Measurements from ENCODE around the gene MUC2. TPM values are rescaled to one million over a fixed set of nuclear protein-coding genes. Genes with fewer than 3 reads are reported as not detected.

MUC2 gene
- total and polyA plus RNA-seq, 2 of the 13 experiments (the other 11 are each of a cell fraction or from before 2014, with no cell fraction given) = not detected

- no peak for TF ChIP-seq REST (IDR thresholded peaks at IDR 0.05; ENCODE audit: borderline replicate concordance in 1 of 2, low read depth in 1 of 2, low read length in 2 of 2)
- TF ChIP-seq PLSCR1 (CRISPR knock-in tag; IDR thresholded peaks at IDR 0.05; ENCODE audit: borderline replicate concordance) = no peak
- TF ChIP-seq IKZF4 (CRISPR knock-in tag; IDR thresholded peaks at IDR 0.05; ENCODE audit: borderline replicate concordance, low read depth, not compliant biosample characterization) = no peak
Measured at GRCh38 chr11:1078191-1078601, 3.5 kb downstream of the MUC2 start (continued).

GRCh38 chr11:1081601-1082311, 7.1 kb downstream of the MUC2 start:
- intact Hi-C loops (cut with micrococcal nuclease; ENCODE audit: unreplicated experiment) = no loop called here
- Histone ChIP-seq H3K27me3 (ENCODE audit: control insufficient read depth in 1 of 2, insufficient read depth in 2 of 2, low read length in 2 of 2) (peaks cover 16 to 51% of the 10 kb centered on the region in 2 experiments; a peak in 4 of 5 replicates), H2AFZ (ENCODE audit: low read length) (no peak overlapping the region), H3K4me2 (ENCODE audit: low read depth, low read length) (no peak overlapping the region), H3K4me3 (replicated peaks in 1 of 3; ENCODE audit: insufficient read depth in 1 of 3, low read depth in 2 of 3, low read length in 3 of 3) (no peak overlapping the region), H3K4me1 (ENCODE audit: insufficient read depth, low read length) (no peaks in the 10 kb centered on the region), H3K27ac (ENCODE audit: extremely low read length, insufficient read depth, low read length) (no peak overlapping the region), H4K20me1 (ENCODE audit: insufficient read depth, low read length) (no peaks in the 10 kb centered on the region), H3K79me2 (ENCODE audit: insufficient read depth, low read length) (no peaks in the 10 kb centered on the region), H3K9ac (ENCODE audit: insufficient read depth, low read depth, low read length) (no peak overlapping the region), H3K36me3 (replicated peaks in 1 of 2; ENCODE audit: control insufficient read depth in 1 of 2, insufficient read depth in 2 of 2, low read length in 2 of 2) (no peaks in the 10 kb centered on the region), H3K9me3 (ENCODE audit: low read length) (no peaks in the 10 kb centered on the region)
- no peak for DNase-seq (ENCODE audit: low spot score)
- no peak for ATAC-seq
- in situ Hi-C loops (cut with HindIII; ENCODE audit: extremely low pct_ligation_motif_present, low pct_unique_long_range_greater_than_20kb) = no loop called here
- ChIA-PET CTCF (ENCODE audit: low intra/inter-chr PET ratio, low total read pairs) (no interaction called here), POLR2A (no interaction called here)
- no TSS peak for BruUV-seq (replicated peaks)
- no peak for FAIRE-seq
- no CpG with 5 or more reads among the region's 33 CpGs for WGBS (ENCODE audit: low lambda C conversion rate)
- TF ChIP-seq ZNF513 (CRISPR knock-in tag; conservative IDR thresholded peaks at IDR 0.05) (no peak), KDM6A (CRISPR knock-in tag; IDR thresholded peaks at IDR 0.05; ENCODE audit: low read depth) (no peak), TAF1 (CRISPR knock-in tag; IDR thresholded peaks at IDR 0.05) (no peak), NAIF1 (CRISPR knock-in tag; IDR thresholded peaks at IDR 0.05; ENCODE audit: borderline replicate concordance) (no peak), RFXANK (CRISPR knock-in tag; IDR thresholded peaks at IDR 0.05) (no peak), KLF15 (CRISPR knock-in tag; IDR thresholded peaks at IDR 0.05; ENCODE audit: borderline replicate concordance) (no peak), ZNF10 (CRISPR knock-in tag; IDR thresholded peaks at IDR 0.05; ENCODE audit: borderline replicate concordance, low read depth) (no peak), SPEN (CRISPR knock-in tag; IDR thresholded peaks at IDR 0.05; ENCODE audit: low read depth) (no peak), NFATC3 (CRISPR knock-in tag; IDR thresholded peaks at IDR 0.05) (no peak), CENPBD1 (CRISPR knock-in tag; IDR thresholded peaks at IDR 0.05; ENCODE audit: borderline replicate concordance, low read depth) (no peak), KLF12 (CRISPR knock-in tag; IDR thresholded peaks at IDR 0.05; ENCODE audit: borderline replicate concordance) (no peak), HDAC2 (CRISPR knock-in tag; IDR thresholded peaks at IDR 0.05) (no peak), SMYD3 (CRISPR knock-in tag; IDR thresholded peaks at IDR 0.05) (no peak), ZNF776 (CRISPR knock-in tag; IDR thresholded peaks at IDR 0.05) (no peak)

All from HepG2 (cell line).